GM19099 (cell line): Measurements from ENCODE around the gene MAP3K9.

Source experiments
- POLR2A ChIP-seq: IDR thresholded peaks from 3 replicates; pipeline ENCODE4 v1.6.1; 2011; ENCODE audit warnings: low read depth; ENCODE audit not compliant: insufficient read length; ENCODE audit errors: extremely low read depth

Gene MAP3K9

GRCh38 chr14:70776197-70776596 is 33.1 kb downstream of the MAP3K9 start:
- no peak for TF ChIP-seq POLR2A

- TF ChIP-seq POLR2A, result no peak
Measured at GRCh38 chr14:70773182-70773862, 36.0 kb downstream of the MAP3K9 start.

- TF ChIP-seq POLR2A, result no peak
Measured at GRCh38 chr14:70771781-70772212, 37.5 kb downstream of the MAP3K9 start.

GRCh38 chr14:70770490-70770889 is 38.8 kb downstream of the MAP3K9 start:
- no peak for TF ChIP-seq POLR2A

GRCh38 chr14:70759398-70759797 is 49.9 kb downstream of the MAP3K9 start:
- no peak for TF ChIP-seq POLR2A

GRCh38 chr14:70755655-70756054 is 53.7 kb downstream of the MAP3K9 start:
- no peak for TF ChIP-seq POLR2A

- TF ChIP-seq POLR2A, result no peak
Measured at GRCh38 chr14:70754991-70755390, 54.3 kb downstream of the MAP3K9 start.

- no peak for TF ChIP-seq POLR2A
Measured at GRCh38 chr14:70753518-70753953, 55.8 kb downstream of the MAP3K9 start.

- no peak for TF ChIP-seq POLR2A
Measured at GRCh38 chr14:70748422-70748821, 60.9 kb downstream of the MAP3K9 start.

- no peak for TF ChIP-seq POLR2A
Measured at GRCh38 chr14:70744641-70745040, 64.7 kb downstream of the MAP3K9 start.

GRCh38 chr14:70742316-70742715 is 67.0 kb downstream of the MAP3K9 start:
- no peak for TF ChIP-seq POLR2A

GRCh38 chr14:70741482-70741881 is 67.8 kb downstream of the MAP3K9 start:
- TF ChIP-seq POLR2A, result no peak

GRCh38 chr14:70735043-70735442 is 74.3 kb downstream of the MAP3K9 start:
- TF ChIP-seq POLR2A, result no peak

GRCh38 chr14:70731447-70732239 is 77.7 kb downstream of the MAP3K9 start:
- TF ChIP-seq POLR2A, result no peak

- no peak for TF ChIP-seq POLR2A
Measured at GRCh38 chr14:70730393-70730792, 78.9 kb downstream of the MAP3K9 start.
